HFFc6 (cell line): ENCODE results near the gene CTDSPL2. TPM values are rescaled to one million over a fixed set of nuclear protein-coding genes. Genes with fewer than 3 reads are reported as not detected.
A peak's percentile ranks its signal among the peaks of the same experiment; 100 is the strongest.

Source experiments
- DNase-seq: peaks from one replicate; pipeline ENCODE4 v3.0.0-alpha.2; 2018
- H3K27ac Mint-ChIP-seq: 2 replicates; pipeline ENCODE4 v1.8.0; 2020; ENCODE audit warnings: mild to moderate bottlenecking, mixed read lengths
- H3K27me3 Mint-ChIP-seq: 2 replicates; pipeline ENCODE4 v1.8.0; 2021; ENCODE audit warnings: mild to moderate bottlenecking, moderate library complexity, mixed read lengths; ENCODE audit not compliant: insufficient read depth
- H3K36me3 Mint-ChIP-seq: 2 replicates; pipeline ENCODE4 v1.8.0; 2021; ENCODE audit warnings: low read depth, mixed read lengths
- H3K4me1 Mint-ChIP-seq: 2 replicates; pipeline ENCODE4 v1.8.0; 2020; ENCODE audit warnings: low read depth, mixed read lengths
- H3K4me3 Mint-ChIP-seq: 2 replicates; pipeline ENCODE4 v1.8.0; 2020; ENCODE audit warnings: mild to moderate bottlenecking, moderate library complexity, mixed read lengths
- H3K9me3 Mint-ChIP-seq: 2 replicates; pipeline ENCODE4 v1.8.0; 2020; ENCODE audit warnings: mild to moderate bottlenecking, mixed read lengths
- CTCF ChIP-seq: fragments of 200-600 bp; sonication (generic); IDR thresholded peaks from 2 replicates; pipeline ENCODE4 v1.5.0; 2021; ENCODE audit warnings: antibody characterized with exemption, mild to moderate bottlenecking
- total RNA-seq, 6 experiments: library from RNA; stranded (reverse); fragmentation: NEBNext Ultra II Directional; extraction: Animal tissue kit (Norgen Biotek cat#: 25700); gene quantifications; 2 replicates in 1 of 6; 3 replicates in 5 of 6; pipeline ENCODE4 v1.2.3, GENCODE V29; 2021

Gene CTDSPL2
- total RNA-seq, 6 experiments from 2014 or later: 19.8 to 32.7 (median 30.6) TPM

GRCh38 chr15:44468709-44469385 lies 41.4 kb downstream of the CTDSPL2 start:
- DNase-seq: peak; percentile 70
- no peak for TF ChIP-seq CTCF
- no peak overlapping the region for H3K4me3 Mint-ChIP-seq
- peaks cover 20% of the 10 kb centered on the region for H3K4me1 Mint-ChIP-seq
- H3K27ac Mint-ChIP-seq: peak overlapping the region; percentile 80
- peaks cover 19% of the 10 kb centered on the region; the same call in 1 of the 2 replicates for H3K36me3 Mint-ChIP-seq
- H3K27me3 Mint-ChIP-seq: no peaks in the 10 kb centered on the region
- no peaks in the 10 kb centered on the region for H3K9me3 Mint-ChIP-seq

GRCh38 chr15:44471885-44472455 lies 44.5 kb downstream of the CTDSPL2 start:
- Mint-ChIP-seq H3K9me3 (no peaks in the 10 kb centered on the region), H3K36me3 (peaks cover 19% of the 10 kb centered on the region; the same call in 1 of the 2 replicates), H3K27me3 (no peaks in the 10 kb centered on the region), H3K27ac (no peak overlapping the region), H3K4me3 (no peak overlapping the region), H3K4me1 (peaks cover 19% of the 10 kb centered on the region)
- no peak for TF ChIP-seq CTCF
- no peak for DNase-seq

DNA sequence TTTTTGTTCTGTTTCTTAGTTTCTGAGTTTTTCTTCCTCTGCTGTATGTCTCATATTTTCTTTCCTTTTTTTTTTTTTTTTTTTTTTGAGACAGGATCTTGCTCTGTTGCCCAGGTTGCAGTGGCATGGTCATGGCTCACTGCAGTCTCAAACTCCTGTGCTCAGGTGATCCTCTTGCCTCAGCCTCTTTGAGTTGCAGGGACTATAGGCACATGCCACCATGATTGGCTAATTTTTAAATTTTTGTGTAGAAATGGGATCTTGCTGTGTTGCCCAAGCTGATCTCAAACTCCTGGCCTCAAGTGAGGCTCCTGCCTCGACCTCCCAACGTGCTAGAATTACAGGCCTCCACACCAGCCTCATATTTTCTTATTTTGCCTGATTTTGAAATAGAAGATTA lies 51.9 kb downstream of the CTDSPL2 start:
- no peak for DNase-seq
- Mint-ChIP-seq H3K4me1 (peaks cover 7% of the 10 kb centered on the region; the same call in 1 of the 2 replicates), H3K9me3 (no peaks in the 10 kb centered on the region), H3K27ac (no peak overlapping the region), H3K4me3 (no peak overlapping the region), H3K27me3 (no peaks in the 10 kb centered on the region), H3K36me3 (no peaks in the 10 kb centered on the region; the same call in 1 of the 2 replicates)
- no peak for TF ChIP-seq CTCF

- Mint-ChIP-seq H3K36me3 (peaks cover 2% of the 10 kb centered on the region; the same call in 1 of the 2 replicates), H3K4me1 (peaks cover 7% of the 10 kb centered on the region; the same call in 1 of the 2 replicates), H3K4me3 (no peak overlapping the region), H3K27ac (peak overlapping the region; percentile 62; the same call in 1 of the 2 replicates), H3K9me3 (no peaks in the 10 kb centered on the region), H3K27me3 (no peaks in the 10 kb centered on the region)
- no peak for TF ChIP-seq CTCF
- DNase-seq: no peak
These were observed 54.7 kb downstream of the CTDSPL2 start for GRCh38 chr15:44482090-44482489.

GRCh38 chr15:44485880-44486279 lies 58.5 kb downstream of the CTDSPL2 start:
- Mint-ChIP-seq H3K4me1 (peaks cover 45% of the 10 kb centered on the region), H3K9me3 (no peaks in the 10 kb centered on the region), H3K27me3 (peaks cover 2% of the 10 kb centered on the region; the same call in 1 of the 2 replicates), H3K36me3 (peaks cover 15% of the 10 kb centered on the region), H3K27ac (0 out of 2 replicates have a peak overlapping the region, but pooled peaks have one; percentile 11), H3K4me3 (no peak overlapping the region)
- no peak for DNase-seq
- no peak for TF ChIP-seq CTCF
